ENCODE data around the gene TNFRSF14. TPM values are rescaled to one million over a fixed set of nuclear protein-coding genes. Genes with fewer than 3 reads are reported as not detected.

The TNFRSF14 gene
- total RNA-seq, 2 experiments from 2014 or later: 99.6 to 104 TPM

DNA sequence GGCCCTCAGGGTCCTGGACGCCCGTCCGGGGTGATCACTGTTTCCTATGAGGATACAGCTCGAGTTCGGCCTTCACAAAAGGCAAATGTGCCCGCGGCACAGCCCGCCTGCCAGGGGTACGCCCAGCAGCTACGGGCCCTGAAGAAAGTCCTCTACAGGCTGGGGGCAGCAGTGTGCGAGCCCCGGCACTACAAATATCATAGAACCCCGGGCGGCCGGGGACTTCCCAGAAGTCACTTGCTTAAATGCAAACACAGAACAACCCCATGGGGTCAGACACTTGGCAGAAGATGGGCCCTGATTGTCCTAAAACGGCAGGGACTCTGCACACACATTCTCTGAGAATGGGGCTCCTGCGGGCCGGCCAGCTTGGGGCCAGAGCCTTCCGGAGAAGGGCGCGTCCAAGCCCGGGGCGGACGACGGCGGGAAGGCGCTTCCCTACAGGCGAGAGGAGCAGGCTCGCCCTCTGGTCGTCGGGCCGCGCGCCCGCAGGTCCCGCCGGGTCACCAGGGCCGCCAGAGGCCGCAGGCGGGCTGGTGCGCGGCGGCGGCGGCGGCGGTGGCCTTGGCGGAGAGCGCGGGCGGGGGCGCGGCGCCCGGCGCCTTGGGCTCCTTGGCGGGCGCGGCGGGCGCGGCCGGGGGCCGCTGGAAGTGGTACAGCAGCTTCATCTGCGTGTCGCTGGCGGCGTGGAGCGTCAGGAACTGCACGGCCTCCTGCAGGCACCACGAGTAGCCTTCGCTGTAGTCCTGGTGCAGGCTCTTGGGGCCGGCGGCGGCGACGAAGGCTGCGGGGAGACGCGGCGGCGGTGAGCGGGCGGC lies 27.0 kb upstream of the TNFRSF14 start:
- H3K9me3 Mint-ChIP-seq: no peaks in the 10 kb centered on the region
- peak overlapping the region; percentile 74 for H3K4me3 Mint-ChIP-seq

DNA sequence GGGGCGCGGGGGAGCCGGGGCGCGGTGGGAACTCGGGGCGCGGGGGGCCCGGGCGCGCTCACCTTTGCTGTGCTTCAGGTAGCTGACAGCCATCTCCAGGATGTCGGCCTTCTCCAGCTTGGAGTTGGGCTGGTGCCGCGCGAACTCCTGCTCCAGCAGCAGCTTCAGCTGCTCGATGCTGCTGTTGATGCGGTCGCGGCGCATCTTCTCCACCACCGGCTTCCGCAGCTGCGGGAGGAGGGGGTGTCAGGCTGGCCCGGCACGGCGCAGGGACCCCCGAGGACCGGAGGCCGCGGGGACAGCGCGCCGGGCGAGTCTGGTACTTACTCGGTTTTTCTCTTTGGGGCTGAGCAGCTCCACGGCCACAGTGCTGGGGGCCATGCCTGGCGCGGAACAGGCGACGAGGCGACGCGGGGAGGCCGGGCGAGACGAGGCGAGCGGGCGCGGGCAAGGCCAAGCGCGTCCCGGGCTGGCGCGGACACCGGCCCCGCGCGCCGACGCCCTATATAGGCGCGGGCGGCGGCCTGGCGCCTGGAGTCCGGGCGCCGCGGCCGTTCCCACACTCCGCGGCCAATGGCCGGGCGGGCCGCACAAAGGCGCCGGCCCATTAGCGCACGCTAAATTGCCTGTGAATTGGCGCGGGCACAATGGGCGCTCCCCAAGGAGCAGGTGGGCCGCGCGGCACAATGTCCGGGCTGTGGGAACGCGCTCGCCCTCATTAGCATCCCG lies 26.2 kb upstream of the TNFRSF14 start, which contains the start of gene HES5:
Gene HES5 (minus strand): TSS at position 480 of the 729 bp plus-strand sequence. CDS start 99 bp downstream, at position 381.
- peaks cover 20% of the 10 kb centered on the region for H3K4me1 Mint-ChIP-seq
- no peak for DNase-seq
- peaks cover 6% of the 10 kb centered on the region for H3K27me3 Mint-ChIP-seq
- H3K4me3 Mint-ChIP-seq: peak within 1 kb of the TSS; percentile 74
- H3K36me3 Mint-ChIP-seq: peaks cover 4% of the 10 kb centered on the region
- peak within 1 kb of the TSS; percentile 51 for H3K27ac Mint-ChIP-seq
- no peaks in the 10 kb centered on the region for H3K9me3 Mint-ChIP-seq

More for the DNA sequence above, 27.0 kb upstream of the TNFRSF14 start:
- H3K27me3 Mint-ChIP-seq: peaks cover 6% of the 10 kb centered on the region
- peak overlapping the region; percentile 51 for H3K27ac Mint-ChIP-seq
- H3K4me1 Mint-ChIP-seq: peaks cover 28% of the 10 kb centered on the region
- peak; percentile 63 for DNase-seq
- H3K36me3 Mint-ChIP-seq: peaks cover 5% of the 10 kb centered on the region

DNA sequence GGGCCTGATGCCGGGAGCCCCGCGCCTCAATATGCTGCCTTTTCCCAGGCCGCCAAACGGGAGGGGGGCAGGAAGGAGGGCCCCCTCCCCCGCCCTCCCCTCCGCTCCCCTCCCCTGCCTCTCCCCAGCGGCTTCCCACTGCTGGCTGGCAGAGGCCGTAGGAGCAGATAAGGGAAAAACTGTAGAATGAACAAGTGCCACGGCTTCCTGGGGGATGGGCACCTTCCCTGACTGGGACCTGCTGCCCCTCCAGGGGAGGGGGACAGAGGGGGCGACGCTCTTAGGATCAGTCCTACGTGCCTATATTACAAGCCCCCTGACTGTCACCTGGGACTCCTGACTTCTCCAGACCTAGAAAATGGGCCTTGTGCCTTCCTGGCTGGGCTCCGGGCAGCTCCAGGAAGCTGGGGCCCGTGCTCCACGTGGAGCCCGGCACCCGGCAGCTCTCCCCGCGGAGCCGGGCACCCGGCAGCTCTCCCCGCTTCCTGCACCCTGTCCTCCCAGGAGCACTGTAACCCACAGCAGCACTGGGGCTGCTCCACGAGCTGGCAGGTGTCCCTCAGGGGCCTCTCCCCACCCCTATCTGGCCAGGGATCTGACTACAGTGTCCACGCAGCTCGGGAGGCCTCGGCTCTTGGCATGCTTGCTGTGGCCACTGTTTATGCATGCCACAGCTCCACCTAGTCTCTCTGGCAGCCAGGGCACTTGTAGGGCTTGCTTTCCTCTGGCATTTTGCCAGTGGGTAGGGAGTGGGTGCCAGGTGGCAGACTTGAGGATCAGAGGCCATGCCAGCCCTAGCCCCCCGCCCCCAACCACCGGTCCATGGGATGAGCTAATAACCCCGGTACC lies 25.4 kb upstream of the TNFRSF14 start:
- H3K4me3 Mint-ChIP-seq: peak overlapping the region; percentile 37
- H3K4me1 Mint-ChIP-seq: peaks cover 17% of the 10 kb centered on the region
- DNase-seq: no peak
- peaks cover 6% of the 10 kb centered on the region for H3K27me3 Mint-ChIP-seq
- H3K27ac Mint-ChIP-seq: no peak overlapping the region
- H3K36me3 Mint-ChIP-seq: no peaks in the 10 kb centered on the region
- H3K9me3 Mint-ChIP-seq: no peaks in the 10 kb centered on the region

DNA sequence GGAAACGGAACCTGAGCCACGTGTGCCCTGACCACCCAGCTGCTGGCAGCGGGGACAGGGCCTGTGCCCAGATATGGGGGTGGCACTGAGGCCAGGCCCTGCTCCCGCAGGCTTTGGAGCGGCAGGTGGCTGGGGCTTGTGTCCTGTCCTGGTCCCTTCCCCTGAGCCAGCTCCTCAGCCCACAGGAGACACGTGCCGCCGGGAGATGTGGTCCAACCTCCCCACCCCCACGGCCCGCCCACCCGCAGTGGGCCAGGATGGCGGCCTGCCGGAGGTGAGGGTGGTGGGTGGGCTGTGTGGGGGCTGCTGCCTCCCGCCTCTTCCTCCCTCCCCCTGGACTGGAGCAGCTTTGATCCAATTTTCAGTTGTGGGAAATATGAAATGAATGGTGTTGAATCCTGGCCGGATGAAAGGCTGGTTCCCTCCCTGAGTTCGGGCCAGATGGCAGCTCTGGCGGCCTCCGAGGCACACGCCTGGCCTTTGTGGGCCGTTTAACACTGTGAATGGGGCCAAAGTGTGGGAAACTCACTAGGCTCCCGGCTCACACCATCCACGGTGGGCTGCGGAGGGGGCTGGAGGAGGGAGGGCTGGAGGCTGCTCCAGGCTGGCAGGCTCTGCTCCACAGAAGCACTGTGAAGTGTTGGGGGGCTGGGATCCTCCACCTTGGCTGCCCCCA lies 23.5 kb upstream of the TNFRSF14 start:
- H3K4me1 Mint-ChIP-seq: peaks cover 10% of the 10 kb centered on the region
- no peak overlapping the region for H3K27ac Mint-ChIP-seq
- peaks cover 6% of the 10 kb centered on the region for H3K27me3 Mint-ChIP-seq
- H3K9me3 Mint-ChIP-seq: no peaks in the 10 kb centered on the region
- H3K4me3 Mint-ChIP-seq: no peak overlapping the region
- H3K36me3 Mint-ChIP-seq: no peaks in the 10 kb centered on the region
- DNase-seq: no peak

- H3K4me3 Mint-ChIP-seq: no peak overlapping the region
- no peak for DNase-seq
- H3K36me3 Mint-ChIP-seq: no peaks in the 10 kb centered on the region
- H3K27me3 Mint-ChIP-seq: peaks cover 6% of the 10 kb centered on the region
- H3K4me1 Mint-ChIP-seq: peaks cover 10% of the 10 kb centered on the region
- no peaks in the 10 kb centered on the region for H3K9me3 Mint-ChIP-seq
- no peak overlapping the region for H3K27ac Mint-ChIP-seq
Observed at GRCh38 chr1:2533365-2533764, 22.8 kb upstream of the TNFRSF14 start.

DNA sequence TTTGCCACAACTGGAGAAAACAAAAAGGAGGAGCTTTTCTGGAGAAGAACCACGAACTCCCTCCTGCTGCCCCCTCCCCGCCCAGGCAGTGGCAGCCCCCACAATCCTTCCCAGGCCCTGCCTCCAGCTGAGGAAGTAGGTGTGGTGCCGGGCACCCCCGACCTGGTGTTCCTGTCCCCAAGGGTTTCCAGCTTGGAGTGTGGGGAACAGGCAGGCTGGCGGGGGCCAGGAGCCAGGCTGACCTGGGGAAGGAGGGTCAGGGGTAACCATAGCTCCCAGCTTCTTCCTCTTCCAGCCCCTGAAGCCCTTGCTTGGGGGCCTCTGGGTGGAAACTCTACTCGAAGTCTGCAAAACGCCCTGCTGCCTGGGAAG lies 21.9 kb upstream of the TNFRSF14 start:
- Mint-ChIP-seq H3K27me3 (peaks cover 6% of the 10 kb centered on the region), H3K9me3 (no peaks in the 10 kb centered on the region), H3K27ac (no peak overlapping the region), H3K4me1 (peaks cover 2% of the 10 kb centered on the region), H3K4me3 (no peak overlapping the region), H3K36me3 (no peaks in the 10 kb centered on the region)
- DNase-seq: no peak

GRCh38 chr1:2534687-2535441 lies 21.3 kb upstream of the TNFRSF14 start:
- DNase-seq: no peak
- Mint-ChIP-seq H3K27me3 (peaks cover 6% of the 10 kb centered on the region), H3K27ac (no peak overlapping the region), H3K4me3 (no peak overlapping the region), H3K36me3 (no peaks in the 10 kb centered on the region), H3K4me1 (peaks cover 2% of the 10 kb centered on the region), H3K9me3 (no peaks in the 10 kb centered on the region)

DNA sequence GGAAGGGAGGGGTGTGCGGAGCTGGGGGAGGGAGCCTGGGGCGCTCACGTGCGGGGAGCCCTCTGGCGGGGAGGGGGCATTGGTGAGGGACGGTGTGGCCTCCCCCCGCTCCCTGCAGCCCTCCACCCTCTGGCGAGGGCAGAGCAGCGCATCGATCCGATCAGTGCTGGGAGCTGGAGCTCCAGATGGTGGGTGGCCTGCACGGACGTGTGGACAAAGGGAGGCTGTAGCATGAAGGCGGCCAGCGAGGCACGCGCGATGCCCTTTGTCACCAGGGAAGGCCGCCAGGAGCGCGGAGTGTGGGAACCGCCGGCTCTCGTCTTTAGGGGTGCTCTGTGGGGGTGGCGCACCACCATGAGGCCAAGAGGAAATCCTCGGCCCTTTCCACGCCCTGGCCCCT lies 20.7 kb upstream of the TNFRSF14 start:
- no peaks in the 10 kb centered on the region for H3K9me3 Mint-ChIP-seq

GRCh38 chr1:2535981-2536380 lies 20.2 kb upstream of the TNFRSF14 start:
- no peak for DNase-seq
- peaks cover under 1% of the 10 kb centered on the region for H3K27me3 Mint-ChIP-seq
- peaks cover 2% of the 10 kb centered on the region for H3K4me1 Mint-ChIP-seq
- H3K36me3 Mint-ChIP-seq: no peaks in the 10 kb centered on the region
- no peak overlapping the region for H3K27ac Mint-ChIP-seq
- no peak overlapping the region for H3K4me3 Mint-ChIP-seq
- no peaks in the 10 kb centered on the region for H3K9me3 Mint-ChIP-seq

More for the DNA sequence above, 20.7 kb upstream of the TNFRSF14 start:
- Mint-ChIP-seq H3K36me3 (no peaks in the 10 kb centered on the region), H3K4me1 (peaks cover 2% of the 10 kb centered on the region), H3K27me3 (peaks cover 6% of the 10 kb centered on the region), H3K4me3 (no peak overlapping the region), H3K27ac (no peak overlapping the region)
- no peak for DNase-seq

GRCh38 chr1:2537784-2538115 lies 18.4 kb upstream of the TNFRSF14 start:
- DNase-seq: no peak
- Mint-ChIP-seq H3K27me3 (no peaks in the 10 kb centered on the region), H3K9me3 (no peaks in the 10 kb centered on the region), H3K36me3 (no peaks in the 10 kb centered on the region), H3K27ac (no peak overlapping the region), H3K4me1 (peaks cover 2% of the 10 kb centered on the region), H3K4me3 (no peak overlapping the region)

GRCh38 chr1:2538376-2538775 lies 17.8 kb upstream of the TNFRSF14 start:
- no peaks in the 10 kb centered on the region for H3K36me3 Mint-ChIP-seq
- no peaks in the 10 kb centered on the region for H3K27me3 Mint-ChIP-seq
- H3K4me1 Mint-ChIP-seq: peaks cover 2% of the 10 kb centered on the region
- no peaks in the 10 kb centered on the region for H3K9me3 Mint-ChIP-seq
- H3K27ac Mint-ChIP-seq: no peak overlapping the region
- no peak overlapping the region for H3K4me3 Mint-ChIP-seq
- no peak for DNase-seq

DNA sequence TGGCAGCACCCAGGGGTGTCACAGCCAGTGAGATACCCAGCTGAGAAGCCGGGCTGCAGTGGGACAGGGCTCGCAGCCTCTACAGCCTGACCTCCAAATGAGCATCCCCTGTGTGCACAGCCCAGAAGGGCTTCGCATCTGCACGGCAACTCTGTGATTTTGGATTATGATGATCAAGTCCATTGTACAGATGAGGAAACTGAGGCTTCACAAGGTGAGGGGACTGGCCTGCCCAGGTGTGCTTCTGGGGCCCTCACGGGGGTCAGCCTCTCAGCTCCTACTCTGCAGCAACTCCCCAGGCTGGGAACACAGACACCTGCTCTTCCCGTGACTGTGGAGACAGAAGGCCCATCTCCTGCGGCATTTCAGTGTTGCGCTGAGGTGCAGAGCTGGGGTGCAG lies 17.3 kb upstream of the TNFRSF14 start:
- H3K9me3 Mint-ChIP-seq: no peaks in the 10 kb centered on the region
- peaks cover 2% of the 10 kb centered on the region for H3K4me1 Mint-ChIP-seq
- H3K36me3 Mint-ChIP-seq: no peaks in the 10 kb centered on the region
- no peaks in the 10 kb centered on the region for H3K27me3 Mint-ChIP-seq
- H3K27ac Mint-ChIP-seq: no peak overlapping the region
- DNase-seq: no peak
- no peak overlapping the region for H3K4me3 Mint-ChIP-seq

DNA sequence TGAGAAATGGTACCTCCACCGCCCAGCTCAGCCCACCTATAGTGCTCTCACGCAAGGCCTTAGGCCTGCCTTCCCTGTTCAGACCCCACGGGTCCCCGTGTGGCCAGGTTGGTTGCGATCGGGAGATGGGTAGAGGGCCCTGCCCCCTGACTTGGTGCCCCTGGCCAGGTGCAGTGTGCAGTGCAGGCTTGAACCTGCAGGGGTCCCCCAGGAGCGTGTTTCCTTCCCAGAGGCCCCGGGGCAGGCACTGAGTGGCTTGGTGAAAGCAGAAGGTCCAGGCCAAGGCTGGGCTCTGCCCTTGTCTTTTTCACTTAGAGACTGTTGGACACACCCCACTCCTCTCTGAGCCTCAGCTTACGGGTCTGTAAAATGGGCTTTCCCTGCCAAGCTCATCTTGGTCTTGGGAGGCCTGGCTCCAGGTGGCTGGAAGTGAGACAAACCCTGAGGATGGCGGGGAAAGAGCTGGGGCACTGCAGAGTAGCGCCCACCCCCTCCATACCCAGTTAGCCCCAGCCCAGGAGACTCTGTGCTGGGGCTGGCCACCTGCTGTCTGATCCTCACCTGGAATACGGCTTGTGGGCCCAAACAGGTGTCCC lies 16.8 kb upstream of the TNFRSF14 start:
- no peak overlapping the region for H3K4me3 Mint-ChIP-seq
- H3K27me3 Mint-ChIP-seq: no peaks in the 10 kb centered on the region
- peak; percentile 55 for DNase-seq
- H3K27ac Mint-ChIP-seq: no peak overlapping the region
- H3K9me3 Mint-ChIP-seq: no peaks in the 10 kb centered on the region
- no peaks in the 10 kb centered on the region for H3K36me3 Mint-ChIP-seq
- H3K4me1 Mint-ChIP-seq: peaks cover 3% of the 10 kb centered on the region
